Prostate gland (tissue), 2 donors: ENCODE measurements around the gene CDK19. TPM values are rescaled to one million over a fixed set of nuclear protein-coding genes. Genes with fewer than 3 reads are reported as not detected.

Source experiments
- DNase-seq: peaks from one replicate; pipeline ENCODE4 v3.0.0-alpha.2; 2019; ENCODE audit warnings: low spot score
- H3K27ac ChIP-seq, 2 donors: fragments of 200-600 bp; sonication (generic); 2 replicates each; pipeline ENCODE4 v1.5.1; 2017 to 2019
- H3K27me3 ChIP-seq: fragments of 200-600 bp; sonication (generic); replicated peaks from 2 replicates; pipeline ENCODE4 v1.5.1; 2019; ENCODE audit not compliant: insufficient read depth
- H3K36me3 ChIP-seq, 2 donors: fragments of 200-600 bp; sonication (generic); 1 replicate in 1 of 2; 2 replicates in 1 of 2; pipeline versions ENCODE4 v1.5.1 to v1.8.1; 2017 to 2019
- H3K4me1 ChIP-seq: fragments of 200-600 bp; sonication (generic); replicated peaks from 2 replicates; pipeline ENCODE4 v1.5.1; 2019
- H3K4me3 ChIP-seq, 2 donors: fragments of 200-600 bp; sonication (generic); 2 replicates each; pipeline ENCODE4 v1.5.1; 2017 to 2019
- H3K9me3 ChIP-seq: fragments of 200-600 bp; sonication (generic); 2 replicates; pipeline ENCODE4 v1.5.1; 2017
- CTCF ChIP-seq, 4 experiments: fragments of 200-600 bp in 2 of 4; fragments of 450-650 bp in 2 of 4; sonication (generic) in 2 of 4; IDR thresholded peaks; 1 replicate in 3 of 4; 2 replicates in 1 of 4; pipeline ENCODE4 v1.5.1; 2016 to 2019; ENCODE audit warnings: antibody characterized with exemption in 4 of 4, mild to moderate bottlenecking in 2 of 4, moderate library complexity in 2 of 4
- POLR2A ChIP-seq: fragments of 450-650 bp; IDR thresholded peaks from one replicate; pipeline ENCODE4 v1.6.1; 2016; ENCODE audit warnings: antibody characterized with exemption, mild to moderate bottlenecking
- POLR2AphosphoS5 ChIP-seq: sonication (generic); formaldehyde crosslinking; IDR thresholded peaks from one replicate; pipeline ENCODE4 v1.6.1; 2017; ENCODE audit warnings: antibody characterized with exemption
- WGBS: methylation state at CpG from one replicate; pipeline ENCODE4 v1.1.5; 2018; 5-methylcytosine and 5-hydroxymethylcytosine counted together
- intact Hi-C: fragments of 100-400 bp; cut with DNase I; formaldehyde crosslinking; loops from one replicate; pipeline ENCODE4 v1.14.2; 2022
- total RNA-seq, 2 donors: library from RNA; depleted of rRNA; stranded (reverse); fragments of >200 nt; gene quantifications; one replicate each; pipeline ENCODE4 v1.1.0, GENCODE V29; 2016

Gene CDK19
- total RNA-seq, 2 donors from 2014 or later: 41.4 to 70.2 TPM

- Histone ChIP-seq H3K9me3 (no peaks in the 10 kb centered on the region), H3K27me3 (no peaks in the 10 kb centered on the region), H3K4me1 (peaks cover 10% of the 10 kb centered on the region), H3K27ac (peak overlapping the region; percentile 40 to 82), H3K36me3 (no peaks in the 10 kb centered on the region), H3K4me3 (no peak overlapping the region)
- no peak for TF ChIP-seq POLR2A
- no peak for TF ChIP-seq CTCF (IDR thresholded peaks at IDR 0.05)
- TF ChIP-seq POLR2AphosphoS5: no peak
- 94% methylated on average over 4 of the region's 4 CpGs for WGBS
- intact Hi-C loops: no loop called here
- DNase-seq: no peak
These were observed 162.7 kb downstream of the CDK19 start for GRCh38 chr6:110652520-110652919.

DNA sequence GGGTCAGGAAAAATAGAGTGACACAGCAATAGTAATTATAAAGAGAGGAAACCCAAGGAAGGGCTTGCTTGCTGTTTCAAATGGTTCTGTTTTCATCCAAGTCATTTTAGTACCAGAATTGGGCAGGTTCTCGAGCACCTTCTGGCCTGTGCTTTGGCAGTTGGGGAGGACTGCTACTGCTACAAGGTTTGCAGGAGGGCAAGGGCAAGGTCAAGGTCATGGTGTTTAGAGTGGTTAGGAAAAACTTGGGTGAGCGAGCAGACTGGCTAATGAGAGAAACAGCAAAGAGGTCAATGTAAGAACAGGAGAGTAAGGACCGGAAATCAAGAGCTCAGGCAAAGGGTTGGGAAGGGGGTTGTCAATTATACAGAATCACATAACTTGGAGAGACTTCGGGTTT, 164.5 kb downstream of the CDK19 start:
- TF ChIP-seq CTCF (IDR thresholded peaks at IDR 0.05) (no peak), POLR2A (no peak), POLR2AphosphoS5 (no peak)
- H3K4me3 ChIP-seq: no peak overlapping the region
- no peaks in the 10 kb centered on the region for H3K36me3 ChIP-seq
- peaks cover 7% of the 10 kb centered on the region for H3K4me1 ChIP-seq
- no peaks in the 10 kb centered on the region for H3K9me3 ChIP-seq
- no peaks in the 10 kb centered on the region for H3K27me3 ChIP-seq
- no peak for DNase-seq
- no peak overlapping the region for H3K27ac ChIP-seq
- 97% methylated on average over 4 of the region's 4 CpGs for WGBS
- intact Hi-C loops: no loop called here

DNA sequence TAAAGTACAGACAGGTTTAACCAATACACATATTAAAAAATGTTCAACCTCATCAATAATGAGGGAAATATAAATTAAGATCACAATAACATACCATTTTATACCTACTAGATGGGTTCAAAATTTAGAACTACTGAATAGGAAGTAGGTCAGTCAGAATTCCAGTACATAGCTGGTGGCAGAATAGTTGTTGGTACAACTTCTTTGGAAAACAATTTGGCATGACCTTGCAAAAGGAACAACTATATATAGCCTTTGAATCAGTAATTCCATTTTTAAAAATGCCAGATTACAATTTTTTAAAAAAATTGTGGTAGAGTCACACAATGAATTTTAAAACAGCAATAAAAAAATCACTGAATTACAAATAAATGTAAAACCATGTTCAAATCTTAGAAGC, 165.6 kb downstream of the CDK19 start:
- no peak for DNase-seq
- Histone ChIP-seq H3K9me3 (no peaks in the 10 kb centered on the region), H3K4me1 (peaks cover 4% of the 10 kb centered on the region), H3K4me3 (no peak overlapping the region), H3K27me3 (no peaks in the 10 kb centered on the region), H3K27ac (no peak overlapping the region), H3K36me3 (no peaks in the 10 kb centered on the region)
- TF ChIP-seq CTCF (IDR thresholded peaks at IDR 0.05) (no peak), POLR2AphosphoS5 (no peak), POLR2A (no peak)
- intact Hi-C loops: no loop called here

GRCh38 chr6:110646951-110647910, 168.0 kb downstream of the CDK19 start:
- H3K4me3 ChIP-seq: no peak overlapping the region
- H3K27me3 ChIP-seq: no peaks in the 10 kb centered on the region
- no peaks in the 10 kb centered on the region for H3K9me3 ChIP-seq
- 90% methylated on average over 19 of the region's 19 CpGs for WGBS
- no peak for DNase-seq
- TF ChIP-seq CTCF (IDR thresholded peaks at IDR 0.05) (no peak), POLR2AphosphoS5 (no peak), POLR2A (no peak)
- no peaks in the 10 kb centered on the region for H3K36me3 ChIP-seq
- H3K27ac ChIP-seq: no peak overlapping the region
- H3K4me1 ChIP-seq: peaks cover 2% of the 10 kb centered on the region
- intact Hi-C loops: no loop called here

GRCh38 chr6:110646419-110646698, 168.9 kb downstream of the CDK19 start:
- WGBS: 89% methylated on average over 17 of the region's 17 CpGs
- DNase-seq: no peak
- no peak overlapping the region for H3K4me3 ChIP-seq
- H3K9me3 ChIP-seq: no peaks in the 10 kb centered on the region
- TF ChIP-seq POLR2AphosphoS5: no peak
- no peak for TF ChIP-seq POLR2A
- no peak for TF ChIP-seq CTCF (IDR thresholded peaks at IDR 0.05)
- H3K27ac ChIP-seq: no peak overlapping the region
- H3K36me3 ChIP-seq: no peaks in the 10 kb centered on the region
- intact Hi-C loops: no loop called here
- no peaks in the 10 kb centered on the region for H3K27me3 ChIP-seq
- peaks cover 2% of the 10 kb centered on the region for H3K4me1 ChIP-seq
